HL-60 (cell line): ENCODE results near the gene ANKRD13D.

Source experiments
- DNase-seq, 2 experiments: peaks; one replicate each; pipeline ENCODE4 v3.0.0-alpha.2; 2010 to 2020; ENCODE audit warnings: low read depth in 1 of 2, low spot score in 1 of 2
- H3K27ac ChIP-seq: fragments of 250-450 bp; sonication (Bioruptor Pico); replicated peaks from 2 replicates; pipeline ENCODE4 v1.5.1; 2020; ENCODE audit warnings: mild to moderate bottlenecking, moderate library complexity
- H3K27me3 ChIP-seq: fragments of 250-450 bp; sonication (Bioruptor Pico); 2 replicates; pipeline ENCODE4 v1.5.1; 2021; ENCODE audit warnings: mild to moderate bottlenecking, moderate library complexity; ENCODE audit not compliant: insufficient read depth, poor library complexity, severe bottlenecking
- H3K4me3 ChIP-seq: replicated peaks from 2 replicates; pipeline ENCODE4 v1.5.1; 2011; ENCODE audit warnings: mild to moderate bottlenecking, control low read depth, low read length; ENCODE audit not compliant: insufficient read depth
- GABPA ChIP-seq: IDR thresholded peaks from 2 replicates; pipeline ENCODE4 v1.6.1; 2012; ENCODE audit warnings: low read depth
- POLR2AphosphoS5 ChIP-seq: IDR thresholded peaks from 2 replicates; pipeline ENCODE4 v1.6.1; 2012; ENCODE audit warnings: low read depth
- SPI1 ChIP-seq: IDR thresholded peaks from 2 replicates; pipeline ENCODE4 v1.6.1; 2012; ENCODE audit warnings: low read depth, mild to moderate bottlenecking, borderline replicate concordance
- TF ChIP-seq, protein P1 (sequence below): IDR thresholded peaks from 2 replicates; pipeline ENCODE4 v1.6.1; 2012; ENCODE audit warnings: low read depth; ENCODE audit not compliant: insufficient replicate concordance
- TF ChIP-seq, protein P2 (sequence below): IDR thresholded peaks from one replicate; pipeline ENCODE4 v1.5.1; 2011; ENCODE audit warnings: low read length, control low read depth, inconsistent platforms; ENCODE audit not compliant: insufficient read depth

The ANKRD13D gene

DNA sequence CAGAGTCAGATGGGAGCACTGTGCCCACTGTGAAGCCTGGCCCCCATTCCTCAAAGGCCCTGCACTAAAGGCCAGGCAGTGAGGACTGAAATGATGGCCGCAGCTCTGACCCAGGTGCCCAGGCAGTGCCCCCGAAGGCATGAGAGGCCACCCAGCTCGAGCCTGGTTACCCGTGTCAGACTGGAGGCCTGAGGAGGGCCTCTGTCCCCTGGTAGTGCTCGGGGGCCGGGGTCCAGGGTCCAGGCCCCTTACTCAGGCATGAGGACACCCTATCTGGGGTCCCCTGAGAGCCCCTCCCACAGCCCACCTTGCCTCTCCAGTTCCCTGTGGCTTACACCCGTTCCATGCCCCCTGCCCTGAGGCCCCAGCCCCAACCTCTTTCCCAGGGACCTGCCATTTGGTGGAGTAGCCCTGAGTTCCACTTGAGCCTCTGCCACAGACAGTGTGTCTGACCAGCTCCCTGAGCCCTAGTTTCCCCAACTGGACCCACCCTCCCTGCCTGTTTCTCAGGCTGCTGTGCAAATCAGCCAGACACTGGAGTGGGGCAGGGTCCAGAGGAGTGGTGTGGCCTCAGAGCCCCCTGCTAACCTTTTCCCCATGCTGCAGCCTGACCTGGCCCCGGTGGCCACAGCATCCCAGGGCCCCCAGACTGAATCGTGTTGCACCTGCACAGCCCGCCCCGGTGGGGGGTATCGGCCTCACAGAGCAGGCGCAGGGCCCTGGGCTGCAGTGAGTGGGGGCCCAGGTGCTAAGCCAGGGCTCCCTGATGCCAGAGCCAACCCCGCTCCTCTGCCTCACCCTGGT lies 10.8 kb upstream of the ANKRD13D start:
- DNase-seq = no peak
- TF ChIP-seq SPI1 = no peak
- TF ChIP-seq, protein P1, sequence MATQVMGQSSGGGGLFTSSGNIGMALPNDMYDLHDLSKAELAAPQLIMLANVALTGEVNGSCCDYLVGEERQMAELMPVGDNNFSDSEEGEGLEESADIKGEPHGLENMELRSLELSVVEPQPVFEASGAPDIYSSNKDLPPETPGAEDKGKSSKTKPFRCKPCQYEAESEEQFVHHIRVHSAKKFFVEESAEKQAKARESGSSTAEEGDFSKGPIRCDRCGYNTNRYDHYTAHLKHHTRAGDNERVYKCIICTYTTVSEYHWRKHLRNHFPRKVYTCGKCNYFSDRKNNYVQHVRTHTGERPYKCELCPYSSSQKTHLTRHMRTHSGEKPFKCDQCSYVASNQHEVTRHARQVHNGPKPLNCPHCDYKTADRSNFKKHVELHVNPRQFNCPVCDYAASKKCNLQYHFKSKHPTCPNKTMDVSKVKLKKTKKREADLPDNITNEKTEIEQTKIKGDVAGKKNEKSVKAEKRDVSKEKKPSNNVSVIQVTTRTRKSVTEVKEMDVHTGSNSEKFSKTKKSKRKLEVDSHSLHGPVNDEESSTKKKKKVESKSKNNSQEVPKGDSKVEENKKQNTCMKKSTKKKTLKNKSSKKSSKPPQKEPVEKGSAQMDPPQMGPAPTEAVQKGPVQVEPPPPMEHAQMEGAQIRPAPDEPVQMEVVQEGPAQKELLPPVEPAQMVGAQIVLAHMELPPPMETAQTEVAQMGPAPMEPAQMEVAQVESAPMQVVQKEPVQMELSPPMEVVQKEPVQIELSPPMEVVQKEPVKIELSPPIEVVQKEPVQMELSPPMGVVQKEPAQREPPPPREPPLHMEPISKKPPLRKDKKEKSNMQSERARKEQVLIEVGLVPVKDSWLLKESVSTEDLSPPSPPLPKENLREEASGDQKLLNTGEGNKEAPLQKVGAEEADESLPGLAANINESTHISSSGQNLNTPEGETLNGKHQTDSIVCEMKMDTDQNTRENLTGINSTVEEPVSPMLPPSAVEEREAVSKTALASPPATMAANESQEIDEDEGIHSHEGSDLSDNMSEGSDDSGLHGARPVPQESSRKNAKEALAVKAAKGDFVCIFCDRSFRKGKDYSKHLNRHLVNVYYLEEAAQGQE = no peak
- no peak for TF ChIP-seq GABPA
- TF ChIP-seq POLR2AphosphoS5 = peak; percentile 52; the same call in 1 of the 2 replicates
- TF ChIP-seq, protein P2, sequence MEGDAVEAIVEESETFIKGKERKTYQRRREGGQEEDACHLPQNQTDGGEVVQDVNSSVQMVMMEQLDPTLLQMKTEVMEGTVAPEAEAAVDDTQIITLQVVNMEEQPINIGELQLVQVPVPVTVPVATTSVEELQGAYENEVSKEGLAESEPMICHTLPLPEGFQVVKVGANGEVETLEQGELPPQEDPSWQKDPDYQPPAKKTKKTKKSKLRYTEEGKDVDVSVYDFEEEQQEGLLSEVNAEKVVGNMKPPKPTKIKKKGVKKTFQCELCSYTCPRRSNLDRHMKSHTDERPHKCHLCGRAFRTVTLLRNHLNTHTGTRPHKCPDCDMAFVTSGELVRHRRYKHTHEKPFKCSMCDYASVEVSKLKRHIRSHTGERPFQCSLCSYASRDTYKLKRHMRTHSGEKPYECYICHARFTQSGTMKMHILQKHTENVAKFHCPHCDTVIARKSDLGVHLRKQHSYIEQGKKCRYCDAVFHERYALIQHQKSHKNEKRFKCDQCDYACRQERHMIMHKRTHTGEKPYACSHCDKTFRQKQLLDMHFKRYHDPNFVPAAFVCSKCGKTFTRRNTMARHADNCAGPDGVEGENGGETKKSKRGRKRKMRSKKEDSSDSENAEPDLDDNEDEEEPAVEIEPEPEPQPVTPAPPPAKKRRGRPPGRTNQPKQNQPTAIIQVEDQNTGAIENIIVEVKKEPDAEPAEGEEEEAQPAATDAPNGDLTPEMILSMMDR = no peak
- peak overlapping the region; percentile 22; the same call in 1 of the 2 replicates for H3K4me3 ChIP-seq
- no peaks in the 10 kb centered on the region for H3K27me3 ChIP-seq
- H3K27ac ChIP-seq = peak overlapping the region; percentile 100

DNA sequence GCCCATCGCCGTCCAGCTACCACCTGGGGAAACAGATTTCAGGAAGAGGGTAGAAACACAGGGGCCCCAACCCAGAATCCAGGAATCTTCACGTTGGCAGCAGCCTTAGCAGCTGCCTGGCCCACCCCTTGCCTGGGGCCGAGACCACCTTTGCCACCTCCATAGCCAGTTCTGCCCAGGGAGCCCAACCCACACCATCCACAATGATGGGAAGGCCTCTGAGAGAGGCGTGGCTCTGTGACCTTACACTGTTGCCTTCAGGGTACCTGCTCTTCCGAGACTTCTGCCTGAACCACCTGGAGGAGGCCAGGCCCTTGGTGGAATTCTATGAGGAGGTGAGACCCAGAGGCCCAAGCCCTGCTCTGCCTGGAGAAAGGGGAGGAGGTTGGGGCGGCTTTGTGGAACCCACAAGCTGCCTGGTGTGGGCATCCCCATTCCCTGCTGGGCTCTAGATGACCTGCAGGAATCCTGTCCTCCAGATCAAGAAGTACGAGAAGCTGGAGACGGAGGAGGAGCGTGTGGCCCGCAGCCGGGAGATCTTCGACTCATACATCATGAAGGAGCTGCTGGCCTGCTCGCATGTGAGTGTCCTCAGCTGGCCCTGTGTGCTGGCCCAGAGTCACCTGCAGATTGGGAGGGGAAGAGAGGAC lies 10.0 kb upstream of the ANKRD13D start:
- DNase-seq = peak in 1 of 2 experiments; percentile 9
- H3K4me3 ChIP-seq = no peak overlapping the region
- H3K27me3 ChIP-seq = no peaks in the 10 kb centered on the region
- TF ChIP-seq GABPA (no peak), POLR2AphosphoS5 (0 out of 2 replicates have a peak, but pooled peaks have one; percentile 35), SPI1 (no peak)
- peak overlapping the region; percentile 100 for H3K27ac ChIP-seq

DNA sequence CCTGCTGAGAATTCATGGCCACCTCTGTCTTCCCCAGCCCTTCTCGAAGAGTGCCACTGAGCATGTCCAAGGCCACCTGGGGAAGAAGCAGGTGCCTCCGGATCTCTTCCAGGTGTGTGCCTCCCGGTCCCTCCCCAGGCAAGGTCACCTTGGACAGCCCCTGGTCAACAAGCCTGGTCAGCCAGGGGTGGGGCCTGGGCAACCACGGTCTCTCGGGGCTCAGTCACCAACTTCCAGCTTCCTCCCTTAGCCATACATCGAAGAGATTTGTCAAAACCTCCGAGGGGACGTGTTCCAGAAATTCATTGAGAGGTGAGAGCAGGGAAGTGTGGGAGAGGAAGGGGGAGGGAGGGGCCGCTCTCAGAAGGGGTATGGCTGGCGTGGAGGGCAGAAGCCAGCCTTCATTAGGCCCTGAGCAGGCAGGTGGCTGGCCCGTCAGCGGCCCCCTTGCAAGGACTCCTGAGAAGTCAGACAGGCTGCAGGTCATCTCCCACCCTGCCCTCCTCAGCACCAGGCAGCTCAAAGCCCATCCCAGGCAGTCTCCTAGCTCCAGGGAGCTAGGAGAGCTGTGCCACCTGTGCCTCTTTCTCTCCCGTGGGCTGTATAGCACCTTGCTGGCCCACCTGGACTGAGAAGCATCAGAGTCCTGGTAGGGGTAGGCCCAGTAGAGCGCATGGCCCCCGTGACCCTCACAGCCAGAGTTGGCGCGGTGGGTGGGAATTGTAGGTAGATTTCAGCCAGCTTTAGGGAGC lies 9.3 kb upstream of the ANKRD13D start:
- Histone ChIP-seq H3K27me3 (no peaks in the 10 kb centered on the region), H3K27ac (peak overlapping the region; percentile 100), H3K4me3 (no peak overlapping the region)
- no peak for DNase-seq
- TF ChIP-seq, protein P2 = no peak
- TF ChIP-seq SPI1 = peak; percentile 16; the same call in 1 of the 2 replicates

DNA sequence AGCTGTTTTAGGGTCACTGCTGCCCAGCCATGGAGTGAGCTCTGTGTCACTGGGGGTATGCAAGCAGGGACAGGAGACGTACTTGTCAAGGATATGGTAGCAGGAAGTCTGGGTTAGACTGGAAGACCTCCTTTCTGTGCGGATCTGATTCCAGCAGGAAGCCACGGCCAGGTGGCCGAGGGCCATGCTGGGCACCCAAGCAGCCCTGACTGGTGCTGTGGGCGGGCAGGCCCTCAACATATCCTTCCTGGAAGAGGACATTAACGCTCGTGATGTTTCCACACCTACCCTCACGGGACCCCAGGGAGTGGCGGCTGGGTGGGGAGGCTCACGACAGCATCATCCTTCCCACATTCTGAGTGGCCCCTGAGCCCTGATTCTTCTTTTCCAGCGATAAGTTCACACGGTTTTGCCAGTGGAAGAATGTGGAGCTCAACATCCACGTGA lies 8.7 kb upstream of the ANKRD13D start:
- no peak for DNase-seq
- H3K27ac ChIP-seq = peak overlapping the region; percentile 100
- TF ChIP-seq, protein P1 = no peak
- TF ChIP-seq POLR2AphosphoS5 = peak; percentile 25; the same call in 1 of the 2 replicates
- H3K4me3 ChIP-seq = no peak overlapping the region
- H3K27me3 ChIP-seq = no peaks in the 10 kb centered on the region
